Inflammatory macrophage treated with lipopolysaccharide for 4 hours (primary cell): ENCODE data around the gene PRKAG2.
"Not testable (repeated sequence)": the region's sequence is repeated elsewhere in the genome, so short reads cannot be mapped to it uniquely, and the experiment has no call there.

Experiments used
- DNase-seq: peaks from one replicate; pipeline ENCODE4 v3.0.0-alpha.2; 2020

Gene PRKAG2

GRCh38 chr7:151568956-151569940, 307.7 kb downstream of the PRKAG2 start:
- DNase-seq, result no peak

- DNase-seq, result peak; percentile 60
Observed at GRCh38 chr7:151566897-151567320, 310.0 kb downstream of the PRKAG2 start.

GRCh38 chr7:151565541-151565940, 311.4 kb downstream of the PRKAG2 start:
- DNase-seq, result no peak

GRCh38 chr7:151560243-151560642, 316.7 kb downstream of the PRKAG2 start:
- DNase-seq, result no peak

GRCh38 chr7:151559557-151560183, 317.2 kb downstream of the PRKAG2 start:
- DNase-seq, result no peak

GRCh38 chr7:151558575-151558974, 318.3 kb downstream of the PRKAG2 start:
- DNase-seq, result no peak

GRCh38 chr7:151556592-151556991, 320.3 kb downstream of the PRKAG2 start:
- DNase-seq, result no peak

GRCh38 chr7:151553356-151553755, 323.6 kb downstream of the PRKAG2 start:
- DNase-seq, result no peak

GRCh38 chr7:151552352-151553028, 324.4 kb downstream of the PRKAG2 start:
- DNase-seq, result no peak

GRCh38 chr7:151551820-151552219, 325.1 kb downstream of the PRKAG2 start:
- no peak for DNase-seq

GRCh38 chr7:151550656-151551286, 326.1 kb downstream of the PRKAG2 start:
- DNase-seq, result no peak

- DNase-seq, result no peak
Observed at GRCh38 chr7:151549644-151550043, 327.3 kb downstream of the PRKAG2 start.

GRCh38 chr7:151549083-151549482, 327.8 kb downstream of the PRKAG2 start:
- DNase-seq, result no peak

GRCh38 chr7:151544183-151544582, 332.7 kb downstream of the PRKAG2 start:
- no peak for DNase-seq

- DNase-seq, result no peak
Observed at GRCh38 chr7:151542606-151543130, 334.2 kb downstream of the PRKAG2 start.

- no peak for DNase-seq
Observed at GRCh38 chr7:151541709-151542499, 335.0 kb downstream of the PRKAG2 start.

- DNase-seq, result no peak
Observed at GRCh38 chr7:151540146-151540545, 336.8 kb downstream of the PRKAG2 start.

GRCh38 chr7:151539088-151539671, 337.7 kb downstream of the PRKAG2 start:
- no peak for DNase-seq

- DNase-seq, result no peak
Observed at GRCh38 chr7:151537818-151538561, 338.9 kb downstream of the PRKAG2 start.

GRCh38 chr7:151536178-151536577, 340.7 kb downstream of the PRKAG2 start:
- DNase-seq, result not testable (repeated sequence)

GRCh38 chr7:151529842-151530241, 347.1 kb downstream of the PRKAG2 start:
- no peak for DNase-seq
